HCT116 (cell line): ENCODE results near the gene RGSL1. TPM values are rescaled to one million over a fixed set of nuclear protein-coding genes. Genes with fewer than 3 reads are reported as not detected.

ENCODE experiments used
- ATAC-seq: fragments of 200-7000 bp; cut with Tn5 transposase; 2 replicates; pipeline ENCODE4 v1.9.1; 2020; ENCODE audit warnings: mild to moderate bottlenecking, moderate library complexity
- BruUV-seq: library from RNA; stranded (reverse); fragments of 400-500 nt; replicated peaks from 2 replicates; lab custom pipeline; 2021; lab: Mats Ljungman, UMichigan
- CTCF ChIA-PET: fragments of 300-600 bp; sonication (Branson Sonifier 250); formaldehyde crosslinking; loops from one replicate; lab custom pipeline; 2021; ENCODE audit warnings: antibody characterized with exemption; lab: Charles Lee
- POLR2A ChIA-PET: fragments of 300-600, 350-600 bp; sonication (Branson Sonifier 250); formaldehyde crosslinking; loops from one replicate; lab custom pipeline; 2021; ENCODE audit warnings: antibody characterized with exemption; lab: Charles Lee
- RAD21 ChIA-PET, 2 experiments: fragments of 300-600 bp; sonication (Branson Sonifier 250); formaldehyde crosslinking; loops; one replicate each; lab custom pipeline; 2023; ENCODE audit warnings: low total read pairs in 2 of 2; ENCODE audit not compliant: uncharacterized antibody in 2 of 2, unreplicated experiment in 2 of 2, low non-redundant PET in 1 of 2; lab: Charles Lee
- DNase-seq: peaks from one replicate; pipeline ENCODE4 v3.0.0-alpha.2; 2010; ENCODE audit warnings: low read depth, low spot score
- H2AFZ ChIP-seq: fragments of 200-600 bp; shearing (Covaris generic), sonication (generic); 2 replicates; pipeline ENCODE4 v1.6.1; 2017; ENCODE audit warnings: low read depth, mixed run types, mixed read lengths, antibody characterized with exemption, low read length; ENCODE audit not compliant: poor library complexity, severe bottlenecking
- H3K27ac ChIP-seq: 2 replicates; pipeline ENCODE4 v1.5.1; 2012; ENCODE audit warnings: low read depth, low read length
- H3K27me3 ChIP-seq: fragments of 200-600 bp; sonication (generic); 2 replicates; pipeline ENCODE4 v1.6.1; 2016; ENCODE audit warnings: mixed run types, low read length, mixed read lengths; ENCODE audit not compliant: insufficient read depth
- H3K36me3 ChIP-seq, 2 experiments: fragments of 200-500 bp in 1 of 2; fragments of 200-600 bp in 1 of 2; sonication (Bioruptor generic) in 1 of 2; sonication (generic) in 1 of 2; 2 replicates each; pipeline versions ENCODE4 v1.5.1 to v1.6.1; 2014 to 2016; ENCODE audit warnings: low read length in 2 of 2, inconsistent platforms in 1 of 2, mixed read lengths in 1 of 2, mixed run types in 1 of 2; ENCODE audit not compliant: insufficient read depth in 2 of 2, control insufficient read depth in 1 of 2
- H3K4me1 ChIP-seq, 2 experiments: fragments of 200-600 bp in 1 of 2; sonication (generic) in 1 of 2; 2 replicates each; pipeline versions ENCODE4 v1.5.1 to v1.6.1; 2012 to 2017; ENCODE audit warnings: low read length in 2 of 2, inconsistent platforms in 1 of 2, mild to moderate bottlenecking in 1 of 2, mixed read lengths in 1 of 2, mixed run types in 1 of 2, moderate library complexity in 1 of 2; ENCODE audit not compliant: insufficient read depth in 2 of 2, control insufficient read depth in 1 of 2
- H3K4me2 ChIP-seq: fragments of 200-600 bp; sonication (generic); 2 replicates; pipeline ENCODE4 v1.6.1; 2017; ENCODE audit warnings: mixed run types, low read length, mixed read lengths
- H3K4me3 ChIP-seq, 2 experiments: fragments of 200-600 bp in 1 of 2; sonication (generic) in 1 of 2; replicated peaks in 1 of 2; 2 replicates each; pipeline ENCODE4 v1.5.1; 2011 to 2016; ENCODE audit warnings: low read length in 2 of 2, control low read depth in 1 of 2, low read depth in 1 of 2, mild to moderate bottlenecking in 1 of 2, mixed read lengths in 1 of 2, mixed run types in 1 of 2
- H3K79me2 ChIP-seq: fragments of 200-600 bp; sonication (generic); 2 replicates; pipeline ENCODE4 v1.6.1; 2017; ENCODE audit warnings: mild to moderate bottlenecking, mixed run types, low read length, moderate library complexity, mixed read lengths; ENCODE audit not compliant: insufficient read depth
- H3K9ac ChIP-seq: fragments of 200-600 bp; sonication (generic); 2 replicates; pipeline ENCODE4 v1.6.1; 2016; ENCODE audit warnings: low read length, mixed read lengths
- H3K9me2 ChIP-seq: fragments of 200-600 bp; sonication (generic), shearing (Covaris generic); 2 replicates; pipeline ENCODE4 v1.6.1; 2017; ENCODE audit warnings: mixed run types, mild to moderate bottlenecking, moderate library complexity; ENCODE audit not compliant: insufficient read depth
- H3K9me3 ChIP-seq, 2 experiments: fragments of 200-500 bp in 1 of 2; fragments of 200-600 bp in 1 of 2; sonication (Bioruptor generic) in 1 of 2; sonication (generic) in 1 of 2; 2 replicates each; pipeline ENCODE4 v1.6.1; 2014 to 2017; ENCODE audit warnings: low read length in 2 of 2, mixed read lengths in 2 of 2, inconsistent platforms in 1 of 2, low read depth in 1 of 2, mild to moderate bottlenecking in 1 of 2, mixed run types in 1 of 2, moderate library complexity in 1 of 2; ENCODE audit not compliant: control insufficient read depth in 1 of 2, insufficient read depth in 1 of 2
- H4K20me1 ChIP-seq: fragments of 200-600 bp; sonication (generic), shearing (Covaris generic); 2 replicates; pipeline ENCODE4 v1.6.1; 2017; ENCODE audit warnings: mixed run types, mild to moderate bottlenecking, moderate library complexity; ENCODE audit not compliant: insufficient read depth
- ATF3 ChIP-seq: IDR thresholded peaks from 2 replicates; pipeline ENCODE4 v1.6.1; 2012
- CBX3 ChIP-seq: IDR thresholded peaks from 2 replicates; pipeline ENCODE4 v1.6.1; 2012; ENCODE audit warnings: low read depth
- CTCF ChIP-seq, 3 experiments: fragments of 200-600 bp in 1 of 3; sonication (generic) in 1 of 3; IDR thresholded peaks in 2 of 3; conservative IDR thresholded peaks in 1 of 3; 2 replicates each; pipeline ENCODE4 v1.5.1; 2012 to 2017; ENCODE audit warnings: low read depth in 2 of 3, low read length in 2 of 3, antibody characterized with exemption in 1 of 3, borderline replicate concordance in 1 of 3, control low read depth in 1 of 3, mild to moderate bottlenecking in 1 of 3, mixed read lengths in 1 of 3, mixed run types in 1 of 3, moderate library complexity in 1 of 3; ENCODE audit not compliant: insufficient read depth in 1 of 3
- EGR1 ChIP-seq: IDR thresholded peaks from 2 replicates; pipeline ENCODE4 v1.6.1; 2012; ENCODE audit warnings: low read depth
- EZH2 ChIP-seq: fragments of 200-600 bp; sonication (generic); IDR thresholded peaks from 2 replicates; pipeline ENCODE4 v1.6.1; 2017; ENCODE audit warnings: antibody characterized with exemption, mixed run types
- EZH2phosphoT487 ChIP-seq: fragments of 200-600 bp; IDR thresholded peaks from 2 replicates; pipeline ENCODE4 v1.6.1; 2018; ENCODE audit warnings: antibody characterized with exemption, borderline replicate concordance
- FOSL1 ChIP-seq: IDR thresholded peaks from 2 replicates; pipeline ENCODE4 v1.6.1; 2012; ENCODE audit warnings: low read depth
- JUND ChIP-seq: IDR thresholded peaks from 2 replicates; pipeline ENCODE4 v1.6.1; 2012
- REST ChIP-seq: IDR thresholded peaks from 2 replicates; pipeline ENCODE4 v1.6.1; 2012; ENCODE audit warnings: low read depth
- SP1 ChIP-seq: IDR thresholded peaks from 2 replicates; pipeline ENCODE4 v1.6.1; 2012; ENCODE audit warnings: low read depth
- SRF ChIP-seq: IDR thresholded peaks from 2 replicates; pipeline ENCODE4 v1.6.1; 2012; ENCODE audit warnings: low read depth
- ZBTB33 ChIP-seq: IDR thresholded peaks from 2 replicates; pipeline ENCODE4 v1.6.1; 2011; ENCODE audit warnings: mild to moderate bottlenecking, low read length, moderate library complexity; ENCODE audit not compliant: insufficient replicate concordance; ENCODE audit errors: extremely low read depth
- ZFX ChIP-seq: fragments of 450-650 bp; IDR thresholded peaks from 2 replicates; pipeline ENCODE4 v1.6.1; 2017
- intact Hi-C: fragments of 100-400 bp; cut with micrococcal nuclease; formaldehyde crosslinking; loops from 2 replicates; pipeline ENCODE4 v1.10.0; 2022
- total RNA-seq: library from RNA; stranded (reverse); gene quantifications from one replicate; pipeline ENCODE4 v1.2.1, GENCODE V29; 2021; ENCODE audit not compliant: unreplicated experiment

RGSL1 gene
- total RNA-seq, 1 experiment from 2014 or later: not detected

- Histone ChIP-seq H3K9me2 (no peaks in the 10 kb centered on the region), H3K9ac (no peak overlapping the region), H3K4me2 (no peak overlapping the region), H3K36me3 (no peaks in the 10 kb centered on the region), H3K4me3 (no peak overlapping the region), H2AFZ (no peak overlapping the region), H3K9me3 (no peaks in the 10 kb centered on the region), H3K79me2 (no peaks in the 10 kb centered on the region), H4K20me1 (no peaks in the 10 kb centered on the region), H3K4me1 (no peaks in the 10 kb centered on the region), H3K27ac (no peak overlapping the region), H3K27me3 (no peaks in the 10 kb centered on the region)
- ChIA-PET CTCF (no interaction called here), RAD21 (no interaction called here), POLR2A (no interaction called here)
- no peak for TF ChIP-seq JUND
- no peak for TF ChIP-seq FOSL1
- no peak for TF ChIP-seq EGR1
- no peak for TF ChIP-seq EZH2
- no peak for TF ChIP-seq CTCF (IDR thresholded peaks at IDR 0.05 in 2 of 3, conservative IDR thresholded peaks at IDR 0.05 in 1 of 3; ENCODE audit: borderline replicate concordance in 1 of 3, insufficient read depth in 1 of 3, low read depth in 2 of 3, low read length in 2 of 3)
- TF ChIP-seq SP1: no peak
- TF ChIP-seq SRF: no peak
- intact Hi-C loops: no loop called here
- ATAC-seq (no peak), DNase-seq (no peak)
- BruUV-seq: no TSS peak
These were observed 110.5 kb downstream of the RGSL1 start for GRCh38 chr1:182560392-182560984.

- Histone ChIP-seq H4K20me1 (no peaks in the 10 kb centered on the region), H3K9me3 (no peaks in the 10 kb centered on the region), H3K9ac (no peak overlapping the region), H3K4me3 (no peak overlapping the region), H3K36me3 (no peaks in the 10 kb centered on the region), H3K27me3 (no peaks in the 10 kb centered on the region), H3K4me2 (no peak overlapping the region), H3K9me2 (no peaks in the 10 kb centered on the region), H3K27ac (no peak overlapping the region), H2AFZ (no peak overlapping the region), H3K4me1 (no peaks in the 10 kb centered on the region), H3K79me2 (no peaks in the 10 kb centered on the region)
- RAD21 ChIA-PET: no interaction called here
- no TSS peak for BruUV-seq
- POLR2A ChIA-PET: no interaction called here
- intact Hi-C loops: no loop called here
- no peak for DNase-seq
- ATAC-seq: no peak
- CTCF ChIA-PET: no interaction called here
- TF ChIP-seq ZFX (no peak), EGR1 (no peak), CBX3 (no peak), JUND (no peak), ZBTB33 (no peak), REST (no peak), ATF3 (no peak), EZH2phosphoT487 (no peak)
These were observed 111.5 kb downstream of the RGSL1 start for GRCh38 chr1:182561456-182561855.
